Esophagus squamous epithelium (tissue), 4 donors: ENCODE measurements around the gene WDR82.

ENCODE experiments used
- CTCF ChIP-seq, 6 experiments: fragments of 450-650 bp in 4 of 6; fragments of 200-600 bp in 2 of 6; sonication (generic) in 2 of 6; IDR thresholded peaks; one replicate each; pipeline ENCODE4 v1.5.1; 2016 to 2019; ENCODE audit warnings: antibody characterized with exemption in 6 of 6, mild to moderate bottlenecking in 4 of 6, moderate library complexity in 4 of 6
- POLR2A ChIP-seq, 4 donors: fragments of 450-650 bp; IDR thresholded peaks; one replicate each; pipeline ENCODE4 v1.6.1; 2017; ENCODE audit warnings: antibody characterized with exemption in 4 of 4, mild to moderate bottlenecking in 4 of 4, moderate library complexity in 3 of 4

GRCh38 chr3:52248165-52248541, 30.3 kb downstream of the WDR82 start:
- TF ChIP-seq CTCF (IDR thresholded peaks at IDR 0.05) (no peak), POLR2A (IDR thresholded peaks at IDR 0.05) (no peak)
